Body of pancreas (tissue), 4 donors: ENCODE measurements around the gene FAM131C.

Source experiments
- CTCF ChIP-seq, 7 experiments: fragments of 450-650 bp in 4 of 7; fragments of 200-600 bp in 3 of 7; sonication (generic) in 3 of 7; IDR thresholded peaks; one replicate each; pipeline ENCODE4 v1.5.1; 2016 to 2019; ENCODE audit warnings: antibody characterized with exemption in 7 of 7
- POLR2A ChIP-seq, 3 donors: fragments of 450-650 bp; IDR thresholded peaks; one replicate each; pipeline ENCODE4 v1.6.1; 2016; ENCODE audit warnings: antibody characterized with exemption in 3 of 3, mild to moderate bottlenecking in 2 of 3

DNA sequence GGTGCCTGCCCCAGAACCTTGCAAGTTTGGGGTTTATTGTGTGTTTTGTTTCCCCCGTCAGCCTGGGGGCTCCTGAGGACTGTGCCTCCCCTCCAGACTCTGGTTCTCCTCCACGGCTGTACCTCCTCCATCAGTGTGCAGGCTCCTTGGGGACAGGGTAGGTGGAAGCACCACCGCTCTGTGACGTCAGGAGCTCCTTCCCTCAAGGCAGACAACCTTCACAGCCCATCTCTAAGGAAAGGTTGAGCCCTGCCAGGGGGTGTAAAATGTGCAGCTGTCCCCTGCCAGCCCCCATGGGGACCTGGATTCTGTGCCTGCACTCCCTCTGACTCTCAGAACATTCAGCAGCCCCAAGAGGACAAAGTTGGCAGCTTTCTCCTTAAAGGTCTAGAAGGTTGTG is 55.1 kb downstream of the FAM131C start:
- no peak for TF ChIP-seq CTCF (IDR thresholded peaks at IDR 0.05)
- no peak for TF ChIP-seq POLR2A (IDR thresholded peaks at IDR 0.05)
